ENCODE results near the gene DUOXA2. TPM values are rescaled to one million over a fixed set of nuclear protein-coding genes. Genes with fewer than 3 reads are reported as not detected.

Gene DUOXA2
- total RNA-seq, 1 experiment from 2014 or later, result 1.6 TPM

DNA sequence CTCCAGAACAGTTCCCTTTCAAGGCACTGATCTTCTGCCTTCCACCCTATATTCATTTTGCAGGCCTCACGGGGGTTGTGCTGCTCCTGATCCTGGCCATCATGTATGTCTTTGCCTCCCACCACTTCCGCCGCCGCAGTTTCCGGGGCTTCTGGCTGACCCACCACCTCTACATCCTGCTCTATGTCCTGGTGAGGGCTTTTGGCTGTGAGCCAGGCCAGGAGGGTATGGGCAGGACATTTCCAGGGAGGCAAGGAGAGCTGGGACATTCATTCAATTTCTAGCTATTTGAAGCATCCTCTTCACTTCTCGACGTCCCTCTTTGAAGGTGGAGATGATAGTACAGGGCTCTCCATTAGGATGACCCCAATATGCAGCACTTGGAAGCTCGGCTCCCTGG is 41.6 kb downstream of the DUOXA2 start:
- Histone ChIP-seq H3K36me3 (ENCODE audit: control insufficient read depth, insufficient read depth, low read length) (no peaks in the 10 kb centered on the region), H3K4me3 (ENCODE audit: low read depth, low read length) (no peak overlapping the region), H3K27me3 (replicated peaks; ENCODE audit: control insufficient read depth, insufficient read depth, low read length) (no peaks in the 10 kb centered on the region), H3K9me3 (no peaks in the 10 kb centered on the region), H3K4me1 (no peaks in the 10 kb centered on the region)
- ChIA-PET CTCF (interaction anchor here (0.7 kb wide), 1 partner anchor 342 kb away, joined by 4 read pairs; no protein-coding TSS in a partner anchor), POLR2A (no interaction called here)
- H3K9me3 Mint-ChIP-seq (ENCODE audit: unreplicated experiment), result no peaks in the 10 kb centered on the region
- DNase-seq, result no peak
- BruUV-seq (replicated peaks), result no TSS peak
- H3K27ac Mint-ChIP-seq (ENCODE audit: unreplicated experiment), result no peak overlapping the region
- H3K36me3 Mint-ChIP-seq (ENCODE audit: insufficient read depth, unreplicated experiment), result peaks cover 4% of the 10 kb centered on the region
- TF ChIP-seq, protein P1, sequence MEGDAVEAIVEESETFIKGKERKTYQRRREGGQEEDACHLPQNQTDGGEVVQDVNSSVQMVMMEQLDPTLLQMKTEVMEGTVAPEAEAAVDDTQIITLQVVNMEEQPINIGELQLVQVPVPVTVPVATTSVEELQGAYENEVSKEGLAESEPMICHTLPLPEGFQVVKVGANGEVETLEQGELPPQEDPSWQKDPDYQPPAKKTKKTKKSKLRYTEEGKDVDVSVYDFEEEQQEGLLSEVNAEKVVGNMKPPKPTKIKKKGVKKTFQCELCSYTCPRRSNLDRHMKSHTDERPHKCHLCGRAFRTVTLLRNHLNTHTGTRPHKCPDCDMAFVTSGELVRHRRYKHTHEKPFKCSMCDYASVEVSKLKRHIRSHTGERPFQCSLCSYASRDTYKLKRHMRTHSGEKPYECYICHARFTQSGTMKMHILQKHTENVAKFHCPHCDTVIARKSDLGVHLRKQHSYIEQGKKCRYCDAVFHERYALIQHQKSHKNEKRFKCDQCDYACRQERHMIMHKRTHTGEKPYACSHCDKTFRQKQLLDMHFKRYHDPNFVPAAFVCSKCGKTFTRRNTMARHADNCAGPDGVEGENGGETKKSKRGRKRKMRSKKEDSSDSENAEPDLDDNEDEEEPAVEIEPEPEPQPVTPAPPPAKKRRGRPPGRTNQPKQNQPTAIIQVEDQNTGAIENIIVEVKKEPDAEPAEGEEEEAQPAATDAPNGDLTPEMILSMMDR (IDR thresholded peaks at IDR 0.05; ENCODE audit: insufficient read depth in 1 of 2, low read depth in 1 of 2, low read length in 1 of 2, severe bottlenecking in 1 of 2, unreplicated experiment in 1 of 2), result no peak
- no peak overlapping the region for H3K4me3 Mint-ChIP-seq (ENCODE audit: unreplicated experiment)
- H3K4me1 Mint-ChIP-seq (ENCODE audit: low read depth, unreplicated experiment), result peaks cover 5% of the 10 kb centered on the region
- H3K27me3 Mint-ChIP-seq (ENCODE audit: insufficient read depth, unreplicated experiment), result no peaks in the 10 kb centered on the region
- intact Hi-C loops (cut with micrococcal nuclease; ENCODE audit: unreplicated experiment), result no loop called here

DNA sequence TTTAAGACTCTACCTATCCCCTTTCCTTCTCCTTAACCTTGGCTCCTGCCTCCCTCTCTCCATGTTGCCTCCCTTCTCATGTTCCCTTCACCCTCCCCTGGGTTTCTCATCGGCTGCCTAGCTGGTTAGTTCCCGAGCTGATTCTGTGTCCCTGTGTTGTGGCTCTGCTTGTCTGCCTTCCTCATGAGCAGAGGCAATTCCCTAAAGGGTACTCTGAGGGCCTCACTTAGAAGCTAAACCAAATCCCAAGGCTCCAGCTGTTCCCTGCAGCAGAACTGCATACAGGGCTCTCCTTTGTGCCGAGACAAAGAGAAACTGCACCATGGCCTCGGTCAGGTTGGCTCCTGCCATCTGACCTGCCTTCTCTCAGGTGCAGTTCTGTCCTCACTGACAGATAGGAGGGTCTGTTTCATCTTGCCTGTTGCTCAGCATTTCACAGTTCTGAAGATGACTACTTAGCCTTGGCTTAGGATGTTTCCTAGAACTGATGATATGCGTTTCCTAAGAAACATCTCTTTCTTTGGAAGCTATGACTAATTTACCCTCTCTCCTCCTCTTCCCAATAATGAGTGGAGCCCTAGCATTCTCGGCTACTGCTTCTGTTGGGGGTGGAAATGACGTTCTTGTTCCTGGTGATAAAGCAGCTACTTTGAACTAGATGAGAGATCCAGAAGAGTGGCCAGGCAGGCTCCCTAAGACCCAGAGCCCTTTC is 42.8 kb downstream of the DUOXA2 start:
- TF ChIP-seq, protein P1 (IDR thresholded peaks at IDR 0.05; ENCODE audit: insufficient read depth in 1 of 2, low read depth in 1 of 2, low read length in 1 of 2, severe bottlenecking in 1 of 2, unreplicated experiment in 1 of 2), result no peak
- no peaks in the 10 kb centered on the region for H3K9me3 Mint-ChIP-seq (ENCODE audit: unreplicated experiment)
- H3K4me1 Mint-ChIP-seq (ENCODE audit: low read depth, unreplicated experiment), result peaks cover 5% of the 10 kb centered on the region
- BruUV-seq (replicated peaks), result no TSS peak
- DNase-seq, result no peak
- H3K27me3 ChIP-seq (replicated peaks; ENCODE audit: control insufficient read depth, insufficient read depth, low read length), result no peaks in the 10 kb centered on the region
- no peak overlapping the region for H3K27ac Mint-ChIP-seq (ENCODE audit: unreplicated experiment)
- no peak overlapping the region for H3K4me3 ChIP-seq (ENCODE audit: low read depth, low read length)
- no peaks in the 10 kb centered on the region for H3K9me3 ChIP-seq
- H3K36me3 Mint-ChIP-seq (ENCODE audit: insufficient read depth, unreplicated experiment), result peaks cover 4% of the 10 kb centered on the region
- intact Hi-C loops (cut with micrococcal nuclease; ENCODE audit: unreplicated experiment), result no loop called here
- no peaks in the 10 kb centered on the region for H3K36me3 ChIP-seq (ENCODE audit: control insufficient read depth, insufficient read depth, low read length)
- no peaks in the 10 kb centered on the region for H3K4me1 ChIP-seq
- H3K4me3 Mint-ChIP-seq (ENCODE audit: unreplicated experiment), result no peak overlapping the region
- CTCF ChIA-PET, result interaction anchor here (0.6 to 1.4 kb wide), 2 partner anchors 30 to 43 kb away, joined by 3 to 4 read pairs; no protein-coding TSS in a partner anchor
- POLR2A ChIA-PET, result no interaction called here
- H3K27me3 Mint-ChIP-seq (ENCODE audit: insufficient read depth, unreplicated experiment), result no peaks in the 10 kb centered on the region

DNA sequence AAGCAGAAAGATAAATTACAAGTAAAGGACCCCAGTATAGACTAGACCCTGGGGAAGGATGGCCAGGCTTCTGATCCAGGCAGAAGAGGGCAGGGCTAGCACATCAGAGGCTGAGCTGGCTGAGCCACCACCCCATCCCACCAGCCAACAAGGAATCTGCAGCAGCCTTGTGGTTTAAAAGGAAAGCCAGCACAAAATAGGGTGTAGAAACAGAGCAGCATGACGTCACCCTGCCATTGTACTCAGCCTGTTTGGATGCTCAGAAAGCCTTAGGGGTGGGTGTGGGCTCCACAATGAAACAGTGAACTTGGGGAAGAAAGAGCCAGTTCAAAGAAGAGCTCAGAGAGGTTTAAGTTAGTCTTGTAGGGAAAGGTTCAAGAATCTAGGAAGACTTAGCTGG is 43.8 kb downstream of the DUOXA2 start:
- H3K4me3 Mint-ChIP-seq (ENCODE audit: unreplicated experiment), result no peak overlapping the region
- peaks cover 5% of the 10 kb centered on the region for H3K36me3 Mint-ChIP-seq (ENCODE audit: insufficient read depth, unreplicated experiment)
- H3K9me3 ChIP-seq, result no peaks in the 10 kb centered on the region
- no peaks in the 10 kb centered on the region for H3K36me3 ChIP-seq (ENCODE audit: control insufficient read depth, insufficient read depth, low read length)
- peaks cover 11% of the 10 kb centered on the region for H3K4me1 Mint-ChIP-seq (ENCODE audit: low read depth, unreplicated experiment)
- POLR2A ChIA-PET, result no interaction called here
- H3K9me3 Mint-ChIP-seq (ENCODE audit: unreplicated experiment), result no peaks in the 10 kb centered on the region
- H3K4me3 ChIP-seq (ENCODE audit: low read depth, low read length), result no peak overlapping the region
- H3K27me3 Mint-ChIP-seq (ENCODE audit: insufficient read depth, unreplicated experiment), result no peaks in the 10 kb centered on the region
- TF ChIP-seq, protein P1 (IDR thresholded peaks at IDR 0.05; ENCODE audit: insufficient read depth in 1 of 2, low read depth in 1 of 2, low read length in 1 of 2, severe bottlenecking in 1 of 2, unreplicated experiment in 1 of 2), result no peak
- intact Hi-C loops (cut with micrococcal nuclease; ENCODE audit: unreplicated experiment), result no loop called here
- H3K27me3 ChIP-seq (replicated peaks; ENCODE audit: control insufficient read depth, insufficient read depth, low read length), result no peaks in the 10 kb centered on the region
- no peak overlapping the region for H3K27ac Mint-ChIP-seq (ENCODE audit: unreplicated experiment)
- CTCF ChIA-PET, result no interaction called here
- no TSS peak for BruUV-seq (replicated peaks)
- H3K4me1 ChIP-seq, result peaks cover 8% of the 10 kb centered on the region
- no peak for DNase-seq
